Liver (tissue), 9 donors: Measurements from ENCODE around the gene MARCKS. TPM values are rescaled to one million over a fixed set of nuclear protein-coding genes. Genes with fewer than 3 reads are reported as not detected.

Source experiments
- DNase-seq: peaks from one replicate; pipeline ENCODE4 v3.0.0-alpha.2; 2017; ENCODE audit warnings: low spot score
- H3K27ac ChIP-seq, 2 donors: one replicate each; pipeline ENCODE4 v1.7.0; 2013; ENCODE audit warnings: inconsistent platforms in 2 of 2, low read length in 2 of 2, control low read depth in 1 of 2, low read depth in 1 of 2, mild to moderate bottlenecking in 1 of 2
- H3K27me3 ChIP-seq, 4 donors: one replicate each; pipeline versions ENCODE4 v1.6.1 to v1.7.0; 2013; ENCODE audit warnings: low read length in 3 of 4, inconsistent platforms in 1 of 4, mild to moderate bottlenecking in 1 of 4, moderate library complexity in 1 of 4; ENCODE audit not compliant: control insufficient read depth in 4 of 4, insufficient read depth in 4 of 4
- H3K36me3 ChIP-seq, 4 donors: one replicate each; pipeline versions ENCODE4 v1.6.1 to v1.7.0; 2013; ENCODE audit warnings: low read length in 3 of 4, mild to moderate bottlenecking in 3 of 4, low read depth in 1 of 4, moderate library complexity in 1 of 4; ENCODE audit not compliant: control insufficient read depth in 4 of 4, insufficient read depth in 3 of 4
- H3K4me1 ChIP-seq, 4 donors: one replicate each; pipeline versions ENCODE4 v1.6.1 to v1.7.0; 2013; ENCODE audit warnings: low read length in 3 of 4, mild to moderate bottlenecking in 3 of 4, moderate library complexity in 1 of 4; ENCODE audit not compliant: control insufficient read depth in 4 of 4, insufficient read depth in 4 of 4
- H3K4me3 ChIP-seq, 3 donors: one replicate each; pipeline versions ENCODE4 v1.6.1 to v1.7.0; 2013; ENCODE audit warnings: low read length in 3 of 3, control low read depth in 1 of 3, low read depth in 1 of 3, mild to moderate bottlenecking in 1 of 3
- H3K9ac ChIP-seq, 2 donors: one replicate each; pipeline ENCODE4 v1.7.0; 2013; ENCODE audit warnings: low read length in 2 of 2, mild to moderate bottlenecking in 2 of 2, moderate library complexity in 2 of 2, control low read depth in 1 of 2, low read depth in 1 of 2
- H3K9me3 ChIP-seq, 4 donors: one replicate each; pipeline versions ENCODE4 v1.6.1 to v1.7.0; 2013; ENCODE audit warnings: low read length in 3 of 4; ENCODE audit not compliant: control insufficient read depth in 4 of 4
- ATF3 ChIP-seq: IDR thresholded peaks from 2 replicates; pipeline ENCODE4 v1.6.1; 2016; ENCODE audit warnings: antibody characterized with exemption
- CTCF ChIP-seq: fragments of 150-350 bp; IDR thresholded peaks from 2 replicates; pipeline ENCODE4 v1.5.1; 2017; ENCODE audit warnings: improper control_type of control experiment, low read depth, low read length; ENCODE audit not compliant: missing input control
- EGR1 ChIP-seq, 2 donors: IDR thresholded peaks; 2 replicates each; pipeline ENCODE4 v1.6.1; 2016 to 2018; ENCODE audit warnings: antibody characterized with exemption in 2 of 2, low read depth in 2 of 2
- FOXA1 ChIP-seq: IDR thresholded peaks from 2 replicates; pipeline ENCODE4 v1.6.1; 2016; ENCODE audit warnings: antibody characterized with exemption
- FOXA2 ChIP-seq: IDR thresholded peaks from 2 replicates; pipeline ENCODE4 v1.6.1; 2016; ENCODE audit warnings: antibody characterized with exemption
- HNF4A ChIP-seq, 2 donors: conservative IDR thresholded peaks; 2 replicates each; pipeline ENCODE4 v1.6.1; 2016; ENCODE audit warnings: antibody characterized with exemption in 2 of 2, mild to moderate bottlenecking in 2 of 2
- HNF4G ChIP-seq: IDR thresholded peaks from 2 replicates; pipeline ENCODE4 v1.6.1; 2016; ENCODE audit warnings: antibody characterized with exemption
- JUND ChIP-seq, 2 donors: IDR thresholded peaks; 2 replicates each; pipeline ENCODE4 v1.6.1; 2016; ENCODE audit warnings: antibody characterized with exemption in 2 of 2
- MAX ChIP-seq: IDR thresholded peaks from 2 replicates; pipeline ENCODE4 v1.6.1; 2016; ENCODE audit warnings: antibody characterized with exemption
- NR2F2 ChIP-seq: IDR thresholded peaks from 2 replicates; pipeline ENCODE4 v1.6.1; 2016; ENCODE audit warnings: antibody characterized with exemption
- RAD21 ChIP-seq, 2 donors: IDR thresholded peaks; 2 replicates each; pipeline ENCODE4 v1.6.1; 2016; ENCODE audit warnings: antibody characterized with exemption in 2 of 2, mild to moderate bottlenecking in 2 of 2
- REST ChIP-seq: IDR thresholded peaks from 2 replicates; pipeline ENCODE4 v1.6.1; 2016; ENCODE audit warnings: antibody characterized with exemption, mild to moderate bottlenecking
- RXRA ChIP-seq, 2 donors: IDR thresholded peaks; 2 replicates each; pipeline ENCODE4 v1.6.1; 2017 to 2018; ENCODE audit warnings: antibody characterized with exemption in 2 of 2, mild to moderate bottlenecking in 1 of 2
- SP1 ChIP-seq: IDR thresholded peaks from 2 replicates; pipeline ENCODE4 v1.6.1; 2018; ENCODE audit warnings: antibody characterized with exemption, mild to moderate bottlenecking
- TAF1 ChIP-seq: conservative IDR thresholded peaks from 2 replicates; pipeline ENCODE4 v1.6.1; 2016; ENCODE audit warnings: antibody characterized with exemption, mild to moderate bottlenecking
- YY1 ChIP-seq: IDR thresholded peaks from 2 replicates; pipeline ENCODE4 v1.6.1; 2016; ENCODE audit warnings: antibody characterized with exemption, mild to moderate bottlenecking
- ZBTB33 ChIP-seq: IDR thresholded peaks from 2 replicates; pipeline ENCODE4 v1.6.1; 2016; ENCODE audit warnings: antibody characterized with exemption
- WGBS: extraction: QIAGEN DNeasy Blood & Tissue Kit; methylation state at CpG from one replicate; pipeline ENCODE4 v1.1.7; 2013; 5-methylcytosine and 5-hydroxymethylcytosine counted together
- polyA plus RNA-seq, 2 donors: library from polyadenylated mRNA; stranded (reverse) in 1 of 2; unstranded in 1 of 2; fragments of 200-250 nt in 1 of 2; fragments of >200 nt in 1 of 2; fragmentation: Nextera tagmentation in 1 of 2; extraction: Ambion mirVana in 1 of 2; gene quantifications; one replicate each; pipeline versions ENCODE4 v1.2.1 to v1.2.3, GENCODE V29; 2013 to 2015
- total RNA-seq, 2 donors: library from RNA; depleted of rRNA; stranded (reverse); fragments of >200 nt; gene quantifications; one replicate each; pipeline ENCODE4 v1.2.3, GENCODE V29; 2014
- donor health status: healthy.
- donor health status: healthy.
- donor health status: healthy.
- donor health status: healthy.
- donor health status: healthy.

MARCKS gene
- total and polyA plus RNA-seq, 4 donors = 3.6 to 31.6 (median 5.9) TPM

- TF ChIP-seq JUND (IDR thresholded peaks at IDR 0.05) (no peak), SP1 (no peak), HNF4A (conservative IDR thresholded peaks at IDR 0.05) (no peak), CTCF (no peak), EGR1 (IDR thresholded peaks at IDR 0.05; ENCODE audit: low read depth in 2 of 2) (no peak), ZBTB33 (no peak), FOXA1 (no peak), NR2F2 (no peak), TAF1 (no peak), HNF4G (no peak), REST (no peak), FOXA2 (no peak), RAD21 (IDR thresholded peaks at IDR 0.05) (no peak)
- no peak overlapping the region for H3K9ac ChIP-seq
- H3K4me3 ChIP-seq = no peak overlapping the region
- no peak for DNase-seq
- no peaks in the 10 kb centered on the region for H3K4me1 ChIP-seq
- H3K36me3 ChIP-seq = no peaks in the 10 kb centered on the region
- H3K9me3 ChIP-seq = no peaks in the 10 kb centered on the region
- no peaks in the 10 kb centered on the region for H3K27me3 ChIP-seq
- H3K27ac ChIP-seq = no peak overlapping the region
Observed at GRCh38 chr6:113848280-113848679, 8.9 kb upstream of the MARCKS start.

GRCh38 chr6:113848811-113849210 is 8.3 kb upstream of the MARCKS start:
- no peak for DNase-seq
- H3K27me3 ChIP-seq = no peaks in the 10 kb centered on the region
- H3K9ac ChIP-seq = no peak overlapping the region
- H3K4me1 ChIP-seq = no peaks in the 10 kb centered on the region
- H3K36me3 ChIP-seq = no peaks in the 10 kb centered on the region
- 93% methylated on average over 1 of the region's 1 CpG for WGBS
- H3K27ac ChIP-seq = no peak overlapping the region
- H3K4me3 ChIP-seq = no peak overlapping the region
- H3K9me3 ChIP-seq = no peaks in the 10 kb centered on the region
- TF ChIP-seq EGR1 (IDR thresholded peaks at IDR 0.05; ENCODE audit: low read depth in 2 of 2) = no peak
- no peak for TF ChIP-seq HNF4A (conservative IDR thresholded peaks at IDR 0.05)
- TF ChIP-seq ATF3 = no peak
- TF ChIP-seq NR2F2 = no peak
- TF ChIP-seq REST = no peak
- no peak for TF ChIP-seq FOXA1
- TF ChIP-seq ZBTB33 = no peak
- TF ChIP-seq SP1 = no peak
- TF ChIP-seq TAF1 = no peak
- no peak for TF ChIP-seq RXRA (IDR thresholded peaks at IDR 0.05)
- no peak for TF ChIP-seq HNF4G
- no peak for TF ChIP-seq MAX
- TF ChIP-seq RAD21 (IDR thresholded peaks at IDR 0.05) = no peak
- TF ChIP-seq YY1 = no peak
- no peak for TF ChIP-seq JUND (IDR thresholded peaks at IDR 0.05)
